Memory B cell (primary cell): ENCODE measurements around the gene TCERG1L.

Experiments used
- ATAC-seq: fragments of 150-1000 bp; cut with Tn5 transposase; 2 replicates; pipeline ENCODE4 v1.10.0; 2021; ENCODE audit warnings: low read depth, mild to moderate bottlenecking, moderate library complexity
- DNase-seq, 2 donors: peaks; one replicate each; pipeline ENCODE4 v3.0.0; 2022; ENCODE audit warnings: low spot score in 2 of 2
- H3K27ac Mint-ChIP-seq: one replicate; pipeline ENCODE4 v1.8.0; 2022; ENCODE audit warnings: mild to moderate bottlenecking, moderate library complexity, mixed read lengths
- H3K27me3 Mint-ChIP-seq: one replicate; pipeline ENCODE4 v1.8.0; 2022; ENCODE audit warnings: mixed read lengths
- H3K36me3 Mint-ChIP-seq: one replicate; pipeline ENCODE4 v1.8.0; 2022; ENCODE audit warnings: mild to moderate bottlenecking, mixed read lengths
- H3K4me1 Mint-ChIP-seq: one replicate; pipeline ENCODE4 v1.8.0; 2022; ENCODE audit warnings: mixed read lengths
- H3K4me3 Mint-ChIP-seq: one replicate; pipeline ENCODE4 v1.8.0; 2022; ENCODE audit warnings: mild to moderate bottlenecking, moderate library complexity, mixed read lengths
- H3K9me3 Mint-ChIP-seq: one replicate; pipeline ENCODE4 v1.8.0; 2022; ENCODE audit warnings: mixed read lengths

The TCERG1L gene

GRCh38 chr10:131253931-131254858 is 57.3 kb downstream of the TCERG1L start:
- H3K27ac Mint-ChIP-seq, result no peak overlapping the region
- DNase-seq (no peak), ATAC-seq (no peak)
- no peaks in the 10 kb centered on the region for H3K27me3 Mint-ChIP-seq
- no peak overlapping the region for H3K4me3 Mint-ChIP-seq
- H3K4me1 Mint-ChIP-seq, result no peaks in the 10 kb centered on the region
- no peaks in the 10 kb centered on the region for H3K9me3 Mint-ChIP-seq
- H3K36me3 Mint-ChIP-seq, result no peaks in the 10 kb centered on the region

- H3K27ac Mint-ChIP-seq, result no peak overlapping the region
These were observed 58.8 kb downstream of the TCERG1L start for GRCh38 chr10:131252567-131253276.

GRCh38 chr10:131251146-131251541 is 60.4 kb downstream of the TCERG1L start:
- no peak for ATAC-seq
- no peaks in the 10 kb centered on the region for H3K27me3 Mint-ChIP-seq
- no peak for DNase-seq
- no peaks in the 10 kb centered on the region for H3K4me1 Mint-ChIP-seq
- no peak overlapping the region for H3K4me3 Mint-ChIP-seq
- H3K9me3 Mint-ChIP-seq, result no peaks in the 10 kb centered on the region
- no peak overlapping the region for H3K27ac Mint-ChIP-seq
- H3K36me3 Mint-ChIP-seq, result no peaks in the 10 kb centered on the region

More at GRCh38 chr10:131252567-131253276, 58.8 kb downstream of the TCERG1L start:
- Mint-ChIP-seq H3K4me3 (no peak overlapping the region), H3K4me1 (no peaks in the 10 kb centered on the region), H3K36me3 (no peaks in the 10 kb centered on the region), H3K9me3 (no peaks in the 10 kb centered on the region), H3K27me3 (no peaks in the 10 kb centered on the region)
- DNase-seq, result no peak
- ATAC-seq, result no peak

- Mint-ChIP-seq H3K27me3 (no peaks in the 10 kb centered on the region), H3K36me3 (no peaks in the 10 kb centered on the region), H3K9me3 (no peaks in the 10 kb centered on the region), H3K27ac (no peak overlapping the region), H3K4me3 (no peak overlapping the region), H3K4me1 (no peaks in the 10 kb centered on the region)
- ATAC-seq (no peak), DNase-seq (no peak)
These were observed 60.9 kb downstream of the TCERG1L start for GRCh38 chr10:131250454-131251145.

- Mint-ChIP-seq H3K4me3 (no peak overlapping the region), H3K27me3 (no peaks in the 10 kb centered on the region), H3K36me3 (no peaks in the 10 kb centered on the region), H3K9me3 (no peaks in the 10 kb centered on the region), H3K4me1 (no peaks in the 10 kb centered on the region), H3K27ac (no peak overlapping the region)
- ATAC-seq (no peak), DNase-seq (no peak)
These were observed 61.6 kb downstream of the TCERG1L start for GRCh38 chr10:131249955-131250344.

- Mint-ChIP-seq H3K9me3 (no peaks in the 10 kb centered on the region), H3K36me3 (no peaks in the 10 kb centered on the region), H3K27ac (no peak overlapping the region), H3K27me3 (no peaks in the 10 kb centered on the region), H3K4me1 (no peaks in the 10 kb centered on the region), H3K4me3 (no peak overlapping the region)
- DNase-seq, result no peak
- ATAC-seq, result no peak
These were observed 62.1 kb downstream of the TCERG1L start for GRCh38 chr10:131249238-131249954.

GRCh38 chr10:131248376-131249165 is 63.0 kb downstream of the TCERG1L start:
- ATAC-seq (no peak), DNase-seq (no peak)
- Mint-ChIP-seq H3K4me1 (no peaks in the 10 kb centered on the region), H3K9me3 (no peaks in the 10 kb centered on the region), H3K27ac (no peak overlapping the region), H3K4me3 (no peak overlapping the region), H3K27me3 (no peaks in the 10 kb centered on the region), H3K36me3 (no peaks in the 10 kb centered on the region)

GRCh38 chr10:131247873-131248272 is 63.6 kb downstream of the TCERG1L start:
- no peak overlapping the region for H3K27ac Mint-ChIP-seq
- no peaks in the 10 kb centered on the region for H3K27me3 Mint-ChIP-seq
- H3K9me3 Mint-ChIP-seq, result no peaks in the 10 kb centered on the region
- H3K36me3 Mint-ChIP-seq, result no peaks in the 10 kb centered on the region
- DNase-seq (no peak), ATAC-seq (no peak)
- no peak overlapping the region for H3K4me3 Mint-ChIP-seq
- H3K4me1 Mint-ChIP-seq, result no peaks in the 10 kb centered on the region

GRCh38 chr10:131246775-131247174 is 64.7 kb downstream of the TCERG1L start:
- Mint-ChIP-seq H3K4me1 (peaks cover 3% of the 10 kb centered on the region), H3K27me3 (no peaks in the 10 kb centered on the region), H3K36me3 (no peaks in the 10 kb centered on the region), H3K9me3 (no peaks in the 10 kb centered on the region), H3K4me3 (no peak overlapping the region), H3K27ac (no peak overlapping the region)
- DNase-seq (no peak), ATAC-seq (no peak)

GRCh38 chr10:131246089-131246488 is 65.4 kb downstream of the TCERG1L start:
- Mint-ChIP-seq H3K4me1 (peaks cover 3% of the 10 kb centered on the region), H3K4me3 (no peak overlapping the region), H3K27me3 (no peaks in the 10 kb centered on the region), H3K9me3 (no peaks in the 10 kb centered on the region), H3K36me3 (no peaks in the 10 kb centered on the region), H3K27ac (no peak overlapping the region)
- DNase-seq (no peak), ATAC-seq (no peak)

- no peaks in the 10 kb centered on the region for H3K36me3 Mint-ChIP-seq
- no peaks in the 10 kb centered on the region for H3K27me3 Mint-ChIP-seq
- H3K4me3 Mint-ChIP-seq, result no peak overlapping the region
- DNase-seq (no peak), ATAC-seq (no peak)
- H3K9me3 Mint-ChIP-seq, result no peaks in the 10 kb centered on the region
- no peak overlapping the region for H3K27ac Mint-ChIP-seq
- peaks cover 3% of the 10 kb centered on the region for H3K4me1 Mint-ChIP-seq
These were observed 66.0 kb downstream of the TCERG1L start for GRCh38 chr10:131245475-131246059.

- H3K4me1 Mint-ChIP-seq, result peaks cover 3% of the 10 kb centered on the region
- no peak overlapping the region for H3K27ac Mint-ChIP-seq
- no peaks in the 10 kb centered on the region for H3K27me3 Mint-ChIP-seq
- no peak for DNase-seq
- ATAC-seq, result no peak
- H3K36me3 Mint-ChIP-seq, result no peaks in the 10 kb centered on the region
- H3K4me3 Mint-ChIP-seq, result no peak overlapping the region
- H3K9me3 Mint-ChIP-seq, result no peaks in the 10 kb centered on the region
These were observed 66.7 kb downstream of the TCERG1L start for GRCh38 chr10:131244836-131245235.

GRCh38 chr10:131243076-131243475 is 68.4 kb downstream of the TCERG1L start:
- H3K4me3 Mint-ChIP-seq, result no peak overlapping the region
- H3K4me1 Mint-ChIP-seq, result peaks cover 3% of the 10 kb centered on the region
- ATAC-seq (no peak), DNase-seq (no peak)
- H3K9me3 Mint-ChIP-seq, result no peaks in the 10 kb centered on the region
- H3K27ac Mint-ChIP-seq, result no peak overlapping the region
- no peaks in the 10 kb centered on the region for H3K27me3 Mint-ChIP-seq
- no peaks in the 10 kb centered on the region for H3K36me3 Mint-ChIP-seq
